Measurements from ENCODE around the gene TARS1. TPM values are rescaled to one million over a fixed set of nuclear protein-coding genes. Genes with fewer than 3 reads are reported as not detected.

Gene TARS1
- polyA plus RNA-seq, 2 of the 4 experiments (the other 2 are of a cell fraction): 287 to 398 TPM

- ChIA-PET CTCF (interaction anchor here (0.6 to 1.4 kb wide), 3 partner anchors 24 to 460 kb away, joined by 3 to 4 read pairs (median 3); no protein-coding TSS in a partner anchor), POLR2A (no interaction called here)
- ATAC-seq: no peak
- no peak for DNase-seq (ENCODE audit: low read depth in 1 of 2, low spot score in 1 of 2)
- Histone ChIP-seq H3K4me1 (peaks cover 5% of the 10 kb centered on the region; the same call in 1 of the 3 replicates), H3K27ac (no peak overlapping the region), H3K4me3 (no peak overlapping the region), H3K4me2 (no peak overlapping the region), H3K9me3 (no peaks in the 10 kb centered on the region)
- no peak for FAIRE-seq
- 97% methylated on average over 3 of the region's 3 CpGs for WGBS (ENCODE audit: missing lambda C conversion rate)
- TF ChIP-seq SREBF2 (IDR thresholded peaks at IDR 0.05): no peak
- TF ChIP-seq FOSB (CRISPR knock-in tag; IDR thresholded peaks at IDR 0.05): no peak
- no peak for TF ChIP-seq RAD21 (conservative IDR thresholded peaks at IDR 0.05 in 1 of 2, IDR thresholded peaks at IDR 0.05 in 1 of 2)
- TF ChIP-seq, protein P1, sequence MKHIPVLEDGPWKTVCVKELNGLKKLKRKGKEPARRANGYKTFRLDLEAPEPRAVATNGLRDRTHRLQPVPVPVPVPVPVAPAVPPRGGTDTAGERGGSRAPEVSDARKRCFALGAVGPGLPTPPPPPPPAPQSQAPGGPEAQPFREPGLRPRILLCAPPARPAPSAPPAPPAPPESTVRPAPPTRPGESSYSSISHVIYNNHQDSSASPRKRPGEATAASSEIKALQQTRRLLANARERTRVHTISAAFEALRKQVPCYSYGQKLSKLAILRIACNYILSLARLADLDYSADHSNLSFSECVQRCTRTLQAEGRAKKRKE (CRISPR knock-in tag; IDR thresholded peaks at IDR 0.05; ENCODE audit: low read depth): no peak
- TF ChIP-seq JUN (IDR thresholded peaks at IDR 0.05): no peak
- TF ChIP-seq GATA3 (IDR thresholded peaks at IDR 0.05; ENCODE audit: borderline replicate concordance): no peak
- TF ChIP-seq ESRRA (IDR thresholded peaks at IDR 0.05; ENCODE audit: borderline replicate concordance, low read length): no peak
- TF ChIP-seq CHD4 (IDR thresholded peaks at IDR 0.05; ENCODE audit: borderline replicate concordance): no peak
- no peak for TF ChIP-seq JUNB (IDR thresholded peaks at IDR 0.05)
- no peak for TF ChIP-seq SMC3 (IDR thresholded peaks at IDR 0.05)
- no peak for TF ChIP-seq FOXS1 (CRISPR knock-in tag; IDR thresholded peaks at IDR 0.05)
- TF ChIP-seq HES2 (IDR thresholded peaks at IDR 0.05): no peak
- TF ChIP-seq RARB (CRISPR knock-in tag; IDR thresholded peaks at IDR 0.05): no peak
- no peak for TF ChIP-seq REST (IDR thresholded peaks at IDR 0.05)
- TF ChIP-seq NR3C1 (IDR thresholded peaks at IDR 0.05): no peak
Observed at GRCh38 chr5:33474931-33475499, 34.2 kb downstream of the TARS1 start.

DNA sequence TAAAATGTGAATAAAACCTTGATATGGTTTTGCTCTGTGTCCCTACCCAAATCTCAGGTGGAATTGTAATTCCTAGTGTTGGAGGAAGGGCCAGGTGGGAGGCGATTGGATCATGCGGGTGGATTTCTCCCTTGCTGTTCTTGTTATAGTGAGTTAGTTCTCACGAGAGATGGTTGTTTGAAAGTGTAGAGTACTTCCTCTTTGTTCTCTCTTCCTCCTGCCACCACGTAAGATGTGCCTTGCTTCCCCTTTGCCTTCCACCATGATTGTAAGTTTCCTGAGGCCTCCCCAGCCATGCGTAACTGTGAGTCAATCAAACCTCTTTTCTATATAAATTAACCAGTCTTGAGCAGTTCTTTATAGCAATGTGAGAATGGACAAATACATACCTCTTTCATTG lies 34.9 kb downstream of the TARS1 start:
- no peaks in the 10 kb centered on the region for H3K4me1 ChIP-seq
- no peak for ATAC-seq
- over 99% methylated on average over 5 of the region's 5 CpGs for WGBS (ENCODE audit: missing lambda C conversion rate)
- no peak overlapping the region for H3K4me3 ChIP-seq
- ChIA-PET POLR2A (no interaction called here), CTCF (interaction anchor here (1.4 kb wide), 1 partner anchor 459 kb away, joined by 4 read pairs; no protein-coding TSS in a partner anchor)
- no peak for DNase-seq (ENCODE audit: low read depth in 1 of 2, low spot score in 1 of 2)
- no peak overlapping the region for H3K27ac ChIP-seq
- FAIRE-seq: no peak
- no peak overlapping the region for H3K4me2 ChIP-seq
- TF ChIP-seq GATA3 (IDR thresholded peaks at IDR 0.05; ENCODE audit: borderline replicate concordance): no peak
- no peak for TF ChIP-seq CBX2 (IDR thresholded peaks at IDR 0.05; ENCODE audit: borderline replicate concordance, low read depth)
- no peak for TF ChIP-seq FOSL2 (IDR thresholded peaks at IDR 0.05)
- TF ChIP-seq FOSL2 (CRISPR knock-in tag; IDR thresholded peaks at IDR 0.05): no peak
- TF ChIP-seq, protein P2, sequence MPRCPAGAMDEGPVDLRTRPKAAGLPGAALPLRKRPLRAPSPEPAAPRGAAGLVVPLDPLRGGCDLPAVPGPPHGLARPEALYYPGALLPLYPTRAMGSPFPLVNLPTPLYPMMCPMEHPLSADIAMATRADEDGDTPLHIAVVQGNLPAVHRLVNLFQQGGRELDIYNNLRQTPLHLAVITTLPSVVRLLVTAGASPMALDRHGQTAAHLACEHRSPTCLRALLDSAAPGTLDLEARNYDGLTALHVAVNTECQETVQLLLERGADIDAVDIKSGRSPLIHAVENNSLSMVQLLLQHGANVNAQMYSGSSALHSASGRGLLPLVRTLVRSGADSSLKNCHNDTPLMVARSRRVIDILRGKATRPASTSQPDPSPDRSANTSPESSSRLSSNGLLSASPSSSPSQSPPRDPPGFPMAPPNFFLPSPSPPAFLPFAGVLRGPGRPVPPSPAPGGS (IDR thresholded peaks at IDR 0.05): no peak
- TF ChIP-seq RAD21 (conservative IDR thresholded peaks at IDR 0.05 in 1 of 2, IDR thresholded peaks at IDR 0.05 in 1 of 2): no peak
- TF ChIP-seq RCOR1 (IDR thresholded peaks at IDR 0.05; ENCODE audit: low read depth, low read length): no peak
- no peak for TF ChIP-seq TP53 (CRISPR knock-in tag; IDR thresholded peaks at IDR 0.05)
- TF ChIP-seq POLR2AphosphoS2 (conservative IDR thresholded peaks at IDR 0.05; ENCODE audit: low read length): no peak
- TF ChIP-seq JUNB (IDR thresholded peaks at IDR 0.05): no peak
- no peak for TF ChIP-seq MAFK (IDR thresholded peaks at IDR 0.05; ENCODE audit: partially characterized antibody)
- TF ChIP-seq HES2 (IDR thresholded peaks at IDR 0.05): no peak
- no peaks in the 10 kb centered on the region for H3K9me3 ChIP-seq

Measured in A549 (cell line).